ENCODE data around the gene POLR2C.
A peak's percentile ranks its signal among the peaks of the same experiment; 100 is the strongest.

Gene POLR2C

GRCh38 chr16:57473906-57474305 lies 11.4 kb downstream of the POLR2C start:
- H3K4me3 ChIP-seq (ENCODE audit: low read length): no peak overlapping the region
- no peak for TF ChIP-seq CTCF (conservative IDR thresholded peaks at IDR 0.05; ENCODE audit: low read depth, low read length)
- no peak for DNase-seq (ENCODE audit: low read depth)

- no peak for DNase-seq (ENCODE audit: low read depth)
- TF ChIP-seq CTCF (conservative IDR thresholded peaks at IDR 0.05; ENCODE audit: low read depth, low read length): no peak
- no peak overlapping the region for H3K4me3 ChIP-seq (ENCODE audit: low read length)
Observed at GRCh38 chr16:57474671-57475661, 12.5 kb downstream of the POLR2C start.

GRCh38 chr16:57475711-57476339 lies 13.3 kb downstream of the POLR2C start:
- peak; percentile 73 for TF ChIP-seq CTCF (conservative IDR thresholded peaks at IDR 0.05; ENCODE audit: low read depth, low read length)
- DNase-seq (ENCODE audit: low read depth): no peak
- H3K4me3 ChIP-seq (ENCODE audit: low read length): no peak overlapping the region

- TF ChIP-seq CTCF (conservative IDR thresholded peaks at IDR 0.05; ENCODE audit: low read depth, low read length): no peak
- no peak overlapping the region for H3K4me3 ChIP-seq (ENCODE audit: low read length)
- no peak for DNase-seq (ENCODE audit: low read depth)
Observed at GRCh38 chr16:57476546-57477410, 14.3 kb downstream of the POLR2C start.

GRCh38 chr16:57477531-57478202 lies 15.2 kb downstream of the POLR2C start:
- no peak overlapping the region for H3K4me3 ChIP-seq (ENCODE audit: low read length)
- TF ChIP-seq CTCF (conservative IDR thresholded peaks at IDR 0.05; ENCODE audit: low read depth, low read length): no peak
- no peak for DNase-seq (ENCODE audit: low read depth)

GRCh38 chr16:57478396-57479204 lies 16.1 kb downstream of the POLR2C start:
- DNase-seq (ENCODE audit: low read depth): no peak
- peak overlapping the region; percentile 48 for H3K4me3 ChIP-seq (ENCODE audit: low read length)
- no peak for TF ChIP-seq CTCF (conservative IDR thresholded peaks at IDR 0.05; ENCODE audit: low read depth, low read length)

Measured in retinal pigment epithelial cell (primary cell).